Ureter (tissue), 1 donor: ENCODE measurements around the gene KLF16. TPM values are rescaled to one million over a fixed set of nuclear protein-coding genes. Genes with fewer than 3 reads are reported as not detected.

Source experiments
- DNase-seq: peaks from one replicate; pipeline ENCODE4 v3.0.0-alpha.2; 2020; ENCODE audit warnings: low spot score
- total RNA-seq: library from RNA; stranded (reverse); gene quantifications from one replicate; pipeline ENCODE4 v1.2.4, GENCODE V29; 2023
- donor health status: DM: yes; HTN: yes; CAD: no.

The KLF16 gene
- total RNA-seq, 1 donor from 2014 or later = 14.8 TPM

DNA sequence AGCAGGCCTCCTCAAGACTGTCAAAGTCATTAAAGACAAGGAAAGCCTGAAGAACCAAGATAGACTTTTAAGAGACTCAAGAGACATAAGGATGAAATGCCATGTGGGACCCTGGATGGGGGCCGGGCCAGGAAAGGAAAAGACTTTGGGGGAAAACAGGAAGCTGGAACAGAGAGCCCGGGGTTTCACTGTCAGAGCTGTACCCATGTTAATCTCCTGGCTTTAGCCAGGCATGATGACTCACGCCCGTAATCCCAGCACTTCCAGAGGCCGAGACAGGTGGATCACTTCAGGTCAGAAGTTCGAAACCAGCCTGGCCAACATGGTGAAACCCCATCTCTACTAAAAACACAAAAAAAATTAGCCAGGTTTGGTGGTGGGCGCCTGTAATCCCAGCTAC is 5.6 kb upstream of the KLF16 start:
- DNase-seq = no peak

GRCh38 chr19:1867349-1867724 is 4.0 kb upstream of the KLF16 start:
- DNase-seq = no peak

DNA sequence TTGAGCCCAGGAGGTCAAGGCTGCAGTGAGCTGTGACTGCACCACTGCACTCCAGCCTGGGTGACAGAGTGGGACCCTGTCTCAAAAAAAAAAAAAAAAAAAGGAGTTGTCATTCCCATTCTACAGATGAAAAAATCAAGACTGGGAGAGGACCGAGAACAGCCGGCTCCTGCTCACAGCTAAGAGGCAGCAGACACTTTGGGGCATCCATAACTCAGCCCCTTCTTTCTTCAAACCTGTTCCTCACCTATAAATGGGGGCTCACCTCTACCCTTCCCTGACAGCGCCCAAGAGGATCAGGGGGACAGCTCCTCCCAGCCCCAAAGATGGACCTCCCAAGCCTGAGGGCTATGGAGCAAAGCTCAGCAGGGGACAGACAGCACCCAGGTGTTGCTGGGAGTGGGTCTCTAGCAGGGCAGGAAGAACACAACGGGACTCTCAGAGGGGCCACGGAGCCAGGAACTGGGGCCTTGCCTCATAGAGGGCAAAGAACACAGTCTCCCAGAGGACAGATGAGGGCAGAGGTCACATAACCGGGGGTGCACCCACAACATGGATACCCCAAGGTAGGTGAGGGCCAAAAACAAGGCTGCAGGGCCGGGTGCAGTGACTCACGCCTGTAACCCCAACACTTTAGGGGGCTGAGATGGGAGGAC is 3.4 kb upstream of the KLF16 start:
- DNase-seq = no peak

- DNase-seq = no peak
Observed at GRCh38 chr19:1865172-1866010, 2.0 kb upstream of the KLF16 start.

- DNase-seq = no peak
Observed at GRCh38 chr19:1864480-1865171, 1.2 kb upstream of the KLF16 start.

DNA sequence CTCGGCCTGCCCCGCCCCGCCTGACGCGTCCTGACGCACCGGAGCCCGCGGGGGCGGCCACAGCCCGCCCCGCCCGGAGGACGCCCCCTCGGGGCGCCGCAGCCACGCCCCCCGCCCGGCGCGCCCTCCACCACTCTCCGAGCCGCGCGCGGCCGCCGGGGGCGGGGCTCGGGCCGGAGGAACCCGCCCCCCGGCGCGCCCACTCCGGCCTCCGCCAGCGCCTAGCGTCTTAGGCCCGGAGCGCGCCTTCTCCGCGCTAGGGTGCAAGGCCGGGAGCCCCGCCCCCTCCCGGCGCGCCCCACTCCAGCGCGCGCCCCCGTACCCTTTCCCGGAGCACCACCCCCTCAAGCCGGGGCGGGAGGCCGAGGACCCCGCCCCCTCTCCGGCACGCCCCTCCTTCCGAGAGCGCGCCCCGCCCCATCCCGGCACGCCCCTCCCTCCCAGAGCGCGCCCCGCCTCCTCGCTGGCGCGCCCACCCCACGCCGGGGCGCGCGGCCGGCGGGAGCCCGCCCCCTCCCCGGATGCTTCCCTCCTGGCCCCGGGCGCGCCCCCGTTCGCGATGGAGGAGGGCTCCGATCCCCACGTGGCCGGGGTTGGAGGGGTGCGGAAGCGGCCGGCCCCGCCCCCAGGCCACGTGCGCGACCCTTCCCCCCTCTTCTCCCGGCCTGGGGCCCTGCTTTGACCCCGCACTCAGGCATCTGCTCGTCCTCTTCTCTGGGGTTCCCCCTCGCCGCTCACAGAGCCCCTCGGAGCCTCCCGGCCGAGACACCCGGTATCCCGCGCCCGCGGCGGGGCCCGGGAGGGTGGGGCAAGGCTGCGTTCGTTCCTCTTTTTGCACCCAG is 480 bp upstream of the KLF16 start:
- peak; percentile 92 for DNase-seq

DNA sequence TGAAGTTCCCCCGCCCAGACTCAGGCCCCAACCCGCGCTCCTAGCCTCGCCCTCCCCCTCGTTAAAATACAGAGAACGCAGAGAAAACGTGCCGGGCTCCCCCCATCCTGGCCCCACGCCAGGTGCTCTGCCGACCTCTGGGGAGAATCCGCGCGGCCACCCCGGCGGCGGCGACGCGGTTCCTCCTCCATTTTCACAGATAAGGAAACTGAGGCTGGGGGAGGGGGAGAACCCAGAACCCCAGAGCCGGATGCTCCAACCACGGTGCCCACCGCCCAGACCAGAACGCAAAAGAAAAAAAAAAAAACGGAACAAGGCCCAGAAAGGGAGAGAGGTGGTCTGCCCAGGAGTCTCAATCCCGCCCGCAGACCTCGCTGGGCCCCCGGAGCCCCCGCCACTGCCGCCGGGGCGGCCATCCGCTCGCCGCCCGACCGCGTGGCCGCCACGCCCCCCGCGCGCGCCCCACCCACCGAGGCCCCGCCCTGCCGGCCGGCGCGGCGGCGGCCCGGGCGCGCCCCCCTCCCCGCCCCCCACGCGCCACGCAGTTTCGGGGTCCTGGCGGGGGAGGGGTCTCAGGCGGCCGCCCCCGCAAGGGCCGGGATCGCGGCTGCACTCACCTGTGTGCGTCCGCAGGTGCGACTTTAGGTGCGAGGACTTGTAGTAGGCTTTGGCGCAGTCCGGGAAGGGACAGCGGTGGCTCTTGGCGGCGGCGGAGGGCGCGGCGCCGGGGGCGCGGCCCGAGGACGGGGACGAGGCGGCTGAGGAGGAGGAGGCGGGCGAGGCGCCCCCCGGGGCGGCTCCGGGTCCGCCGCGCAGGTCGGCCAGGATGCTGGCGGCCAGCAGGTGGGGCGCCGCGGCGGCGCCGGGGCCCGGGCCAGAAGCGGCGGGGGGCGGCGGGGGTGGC is 703 bp downstream of the KLF16 start:
- DNase-seq = no peak

DNA sequence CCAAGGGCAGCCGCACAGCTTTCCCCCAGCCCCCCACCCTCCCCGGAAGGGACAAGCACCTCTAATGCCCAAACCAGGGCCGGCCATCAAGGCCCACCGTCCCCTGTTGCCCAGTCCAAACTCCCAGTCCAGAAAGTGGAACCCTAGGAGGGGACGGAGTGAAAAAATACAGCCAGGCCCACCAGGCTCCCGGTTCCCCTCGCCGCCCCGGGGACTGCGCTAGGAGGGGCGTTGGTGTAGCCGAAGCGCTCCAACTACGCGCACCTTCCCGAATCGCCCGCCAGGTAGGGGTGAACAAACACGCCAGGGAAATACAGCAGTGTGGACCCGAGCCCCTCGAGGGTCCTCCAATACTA is 1.3 kb downstream of the KLF16 start:
- DNase-seq = no peak

GRCh38 chr19:1861599-1862031 is 1.8 kb downstream of the KLF16 start:
- no peak for DNase-seq

DNA sequence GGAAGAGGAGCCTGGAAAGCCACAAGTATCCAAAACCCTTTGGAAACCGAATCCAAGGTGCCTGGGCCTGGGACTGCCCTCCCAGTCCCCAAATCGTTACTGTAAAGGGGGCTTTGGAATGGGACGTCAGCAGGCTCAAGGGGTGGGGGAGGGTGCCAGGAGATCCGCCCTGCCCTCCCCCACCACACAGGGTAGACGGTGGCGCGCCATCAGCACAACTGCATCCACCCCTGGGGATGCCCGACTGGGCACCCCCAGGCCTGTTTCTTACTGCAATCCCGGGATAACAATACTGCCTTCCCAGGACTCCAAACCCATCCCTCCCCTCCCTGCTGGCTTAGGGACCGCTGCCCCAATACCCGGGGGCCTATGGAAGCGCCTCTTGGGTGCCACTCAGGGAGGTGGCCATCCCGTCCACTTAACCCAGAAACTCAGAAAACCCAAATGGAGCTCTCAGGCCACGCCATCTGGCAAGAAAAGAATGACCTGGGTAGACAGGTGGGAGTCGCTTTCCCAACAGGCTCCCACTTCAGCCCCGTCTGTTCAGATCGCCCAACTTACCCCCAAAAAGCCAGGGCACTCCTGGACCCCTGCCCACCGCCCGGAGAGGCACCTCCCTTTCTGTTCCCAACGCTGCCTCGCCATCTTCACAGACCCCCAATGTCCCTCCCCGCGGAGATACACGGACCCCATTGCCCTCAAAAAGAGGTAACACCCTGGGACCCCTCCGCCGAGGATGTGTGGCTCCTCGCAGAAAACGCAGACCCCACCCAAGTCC is 2.4 kb downstream of the KLF16 start:
- no peak for DNase-seq

DNA sequence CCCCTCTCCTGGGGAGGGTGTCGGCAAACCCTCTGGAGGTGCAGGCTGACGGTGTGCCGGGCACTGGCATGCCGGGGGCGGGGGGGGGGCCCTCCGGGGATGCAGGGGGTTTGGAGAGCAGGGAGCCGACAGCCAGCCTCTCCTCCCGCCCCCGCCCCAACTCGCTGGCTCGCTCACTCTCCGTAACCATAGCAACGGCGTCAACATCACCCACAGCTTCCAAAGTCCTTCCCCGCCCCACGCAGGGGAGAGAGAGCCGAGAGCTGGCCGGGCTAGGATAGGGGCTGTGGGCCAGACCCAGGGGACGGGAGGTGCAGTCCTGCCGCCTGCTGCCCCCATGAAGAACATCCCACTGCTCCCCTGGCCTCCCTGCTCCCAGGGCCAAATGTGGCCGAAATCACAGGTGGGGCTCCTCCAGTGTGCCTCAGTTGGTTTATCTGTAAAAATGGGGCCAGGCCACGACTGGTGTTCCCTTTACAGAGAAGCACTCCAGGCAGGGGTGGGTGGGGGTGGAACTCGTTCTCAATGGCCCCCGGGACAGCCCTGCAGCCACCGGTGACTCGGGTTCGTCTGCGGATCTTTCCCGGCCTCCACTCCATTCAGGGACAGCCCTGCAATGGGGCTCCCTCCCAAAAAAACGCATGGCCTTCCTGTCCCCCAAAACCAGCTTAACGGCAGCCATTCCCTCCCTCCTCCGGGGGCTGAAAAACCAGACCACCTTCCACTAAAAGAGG is 3.2 kb downstream of the KLF16 start:
- no peak for DNase-seq

DNA sequence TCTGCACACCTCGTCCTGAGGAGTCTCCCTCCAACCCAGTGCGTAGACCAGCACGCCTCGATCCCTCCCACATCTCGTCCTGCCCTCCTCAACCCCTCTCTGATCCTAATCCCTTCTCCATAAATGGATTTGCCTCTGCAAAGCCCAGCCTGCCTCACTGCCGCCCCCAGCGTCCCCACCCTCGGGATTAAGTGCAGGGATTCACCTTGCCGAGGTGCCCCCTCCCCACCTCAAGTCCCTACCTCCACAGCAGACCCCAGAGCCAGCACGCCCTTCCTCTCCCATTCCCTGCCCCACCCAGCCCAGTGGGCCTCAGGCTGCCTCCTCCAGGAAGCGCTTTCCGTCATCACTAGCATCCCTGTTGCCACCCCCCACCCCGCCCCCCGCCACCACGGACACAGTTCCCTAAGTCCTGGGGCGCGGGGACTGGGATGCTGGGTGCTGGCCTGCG is 4.0 kb downstream of the KLF16 start:
- no peak for DNase-seq

DNA sequence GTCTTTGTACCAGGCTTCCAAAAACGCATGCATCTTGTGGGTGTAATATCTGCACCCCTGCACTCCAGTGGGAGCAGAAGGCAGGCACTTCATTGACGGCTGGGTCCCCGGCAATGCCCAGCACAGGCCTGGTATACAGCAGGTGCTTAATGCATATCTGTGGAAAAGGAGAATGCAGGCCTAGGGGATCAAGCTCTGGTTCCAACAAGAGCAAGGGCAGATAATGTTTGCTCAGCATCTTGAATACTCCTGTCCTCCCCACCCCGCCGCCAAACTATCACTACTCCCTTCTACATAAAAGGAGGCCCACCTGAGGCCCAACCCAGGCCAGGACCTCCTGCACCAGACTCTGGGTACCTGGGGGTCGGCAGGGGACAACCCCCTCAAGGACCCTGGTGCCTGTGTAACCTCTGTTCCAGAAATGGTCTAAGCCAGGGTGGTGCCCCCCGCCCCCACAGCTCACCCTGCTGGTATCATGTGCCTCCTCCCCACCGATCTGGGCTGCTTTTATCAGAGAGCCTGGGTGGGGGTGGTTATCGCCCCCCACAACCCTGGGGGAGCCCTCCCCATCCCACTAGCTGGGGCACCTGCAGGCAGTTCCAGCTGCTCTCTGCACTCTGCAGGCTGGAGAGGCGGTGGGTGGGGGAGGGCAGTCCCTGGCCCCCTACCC is 4.8 kb downstream of the KLF16 start:
- DNase-seq = no peak

GRCh38 chr19:1857648-1858326 is 5.6 kb downstream of the KLF16 start:
- DNase-seq = no peak

GRCh38 chr19:1856698-1857603 is 6.4 kb downstream of the KLF16 start:
- peak; percentile 86 for DNase-seq

GRCh38 chr19:1856345-1856697 is 7.1 kb downstream of the KLF16 start:
- DNase-seq = no peak

GRCh38 chr19:1855828-1856255 is 7.5 kb downstream of the KLF16 start:
- DNase-seq = no peak
